ENCODE measurements around the gene VEPH1. TPM values are rescaled to one million over a fixed set of nuclear protein-coding genes. Genes with fewer than 3 reads are reported as not detected.

Gene VEPH1
- total RNA-seq, 1 donor from 2014 or later, result 139 TPM

DNA sequence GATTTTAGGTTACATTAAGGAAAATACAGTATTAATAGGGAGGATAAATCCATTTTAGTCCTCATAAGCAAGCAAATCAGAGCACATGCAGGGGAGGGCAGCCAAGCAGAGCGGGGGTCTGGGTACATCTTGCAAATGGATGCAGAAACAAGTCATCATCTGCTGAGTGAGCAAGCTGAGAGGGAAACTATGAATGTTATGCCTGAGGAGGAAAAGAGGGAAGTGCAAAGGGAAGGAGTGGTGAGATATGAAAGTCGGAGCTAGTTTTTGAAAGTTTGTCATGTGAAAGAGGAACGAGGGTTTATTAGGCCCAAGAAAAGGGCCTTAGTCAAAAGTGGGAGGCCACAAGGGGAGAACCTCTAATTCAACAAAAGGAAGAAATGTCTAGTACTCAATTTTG is 51.1 kb downstream of the VEPH1 start:
- peak; percentile 78 for ATAC-seq
- intact Hi-C loops (cut with DNase I), result no loop called here
- Histone ChIP-seq H3K4me3 (no peak overlapping the region), H3K4me1 (no peaks in the 10 kb centered on the region), H3K27me3 (no peaks in the 10 kb centered on the region), H3K36me3 (no peaks in the 10 kb centered on the region), H3K9me3 (no peaks in the 10 kb centered on the region), H3K27ac (no peak overlapping the region)
- no peak for DNase-seq
- TF ChIP-seq, protein P1, sequence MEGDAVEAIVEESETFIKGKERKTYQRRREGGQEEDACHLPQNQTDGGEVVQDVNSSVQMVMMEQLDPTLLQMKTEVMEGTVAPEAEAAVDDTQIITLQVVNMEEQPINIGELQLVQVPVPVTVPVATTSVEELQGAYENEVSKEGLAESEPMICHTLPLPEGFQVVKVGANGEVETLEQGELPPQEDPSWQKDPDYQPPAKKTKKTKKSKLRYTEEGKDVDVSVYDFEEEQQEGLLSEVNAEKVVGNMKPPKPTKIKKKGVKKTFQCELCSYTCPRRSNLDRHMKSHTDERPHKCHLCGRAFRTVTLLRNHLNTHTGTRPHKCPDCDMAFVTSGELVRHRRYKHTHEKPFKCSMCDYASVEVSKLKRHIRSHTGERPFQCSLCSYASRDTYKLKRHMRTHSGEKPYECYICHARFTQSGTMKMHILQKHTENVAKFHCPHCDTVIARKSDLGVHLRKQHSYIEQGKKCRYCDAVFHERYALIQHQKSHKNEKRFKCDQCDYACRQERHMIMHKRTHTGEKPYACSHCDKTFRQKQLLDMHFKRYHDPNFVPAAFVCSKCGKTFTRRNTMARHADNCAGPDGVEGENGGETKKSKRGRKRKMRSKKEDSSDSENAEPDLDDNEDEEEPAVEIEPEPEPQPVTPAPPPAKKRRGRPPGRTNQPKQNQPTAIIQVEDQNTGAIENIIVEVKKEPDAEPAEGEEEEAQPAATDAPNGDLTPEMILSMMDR (IDR thresholded peaks at IDR 0.05), result no peak

DNA sequence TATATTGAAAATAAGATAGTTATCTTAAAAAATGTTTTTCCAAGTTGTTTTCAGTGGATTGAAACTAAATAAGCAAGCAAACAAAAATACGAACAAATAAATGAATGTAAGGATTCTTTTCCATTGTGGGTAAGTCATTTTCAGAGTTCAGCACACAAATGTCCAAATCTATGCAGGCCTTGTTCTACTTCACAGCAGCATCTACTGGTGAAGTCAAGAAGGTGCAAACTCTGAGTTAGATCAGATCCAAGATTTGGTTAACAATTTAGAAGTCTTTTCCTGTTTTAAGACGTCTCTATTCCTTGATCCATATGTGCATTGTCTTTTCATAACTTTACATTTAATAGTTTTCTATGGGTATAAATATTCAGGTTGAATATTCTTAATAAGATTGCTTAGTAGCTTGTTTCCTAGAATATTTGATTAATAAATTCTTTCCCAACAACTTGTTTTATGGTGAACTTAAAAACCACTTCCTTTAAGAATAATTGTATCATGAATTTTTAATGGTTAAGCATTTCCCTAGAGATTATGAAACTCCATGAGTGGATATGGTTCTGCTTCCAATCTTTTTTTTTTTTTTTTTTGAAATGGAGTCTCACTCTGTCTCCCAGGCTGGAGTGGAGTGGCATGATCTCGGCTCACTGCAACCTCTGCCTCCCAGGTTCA is 56.1 kb downstream of the VEPH1 start:
- intact Hi-C loops (cut with DNase I), result no loop called here
- peaks cover 15% of the 10 kb centered on the region for H3K4me1 ChIP-seq
- TF ChIP-seq, protein P1 (IDR thresholded peaks at IDR 0.05), result peak; percentile 50
- no peak overlapping the region for H3K27ac ChIP-seq
- no peak for DNase-seq
- no peaks in the 10 kb centered on the region for H3K27me3 ChIP-seq
- no peaks in the 10 kb centered on the region for H3K9me3 ChIP-seq
- no peaks in the 10 kb centered on the region for H3K36me3 ChIP-seq
- no peak overlapping the region for H3K4me3 ChIP-seq
- ATAC-seq, result peak; percentile 51

DNA sequence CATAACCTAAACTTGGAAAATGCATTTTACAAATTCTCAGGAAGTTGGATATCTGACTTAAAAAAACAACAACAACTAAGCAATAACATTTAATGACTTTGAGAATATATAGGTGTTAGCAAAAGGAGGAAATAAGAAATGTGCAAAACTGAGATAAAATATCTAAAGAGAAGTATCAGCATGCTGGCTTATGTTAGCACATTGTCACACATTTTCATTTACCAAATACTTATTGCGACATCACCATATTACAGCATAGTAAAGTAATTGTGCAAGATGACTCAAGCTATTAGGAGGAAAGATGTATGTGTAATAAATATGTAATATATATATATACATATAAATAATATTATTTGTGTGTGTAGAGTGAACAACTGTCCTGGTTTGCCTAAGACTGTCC is 57.4 kb downstream of the VEPH1 start:
- intact Hi-C loops (cut with DNase I), result no loop called here
- Histone ChIP-seq H3K9me3 (no peaks in the 10 kb centered on the region), H3K27me3 (no peaks in the 10 kb centered on the region), H3K36me3 (no peaks in the 10 kb centered on the region), H3K4me3 (no peak overlapping the region), H3K4me1 (peaks cover 15% of the 10 kb centered on the region), H3K27ac (no peak overlapping the region)
- TF ChIP-seq, protein P1 (IDR thresholded peaks at IDR 0.05), result no peak
- DNase-seq, result no peak
- ATAC-seq, result no peak

DNA sequence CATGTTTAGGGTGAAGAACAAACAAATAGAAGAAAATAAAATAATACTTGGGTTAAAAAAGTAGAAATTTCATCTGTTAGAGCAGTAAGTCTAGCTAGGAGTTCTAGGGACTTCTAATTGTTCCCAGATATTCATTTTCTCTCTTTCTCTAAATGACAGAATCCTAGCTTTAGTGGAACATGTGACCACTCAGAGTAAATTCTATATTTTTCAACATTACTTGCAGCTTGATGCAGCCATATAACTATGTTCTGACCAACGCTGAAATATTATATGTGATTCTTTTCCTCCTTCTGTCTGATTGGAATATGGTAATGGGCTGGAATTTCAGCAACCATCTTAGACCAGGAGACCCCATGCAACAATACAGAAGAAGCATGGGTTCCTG is 58.4 kb downstream of the VEPH1 start:
- Histone ChIP-seq H3K27ac (no peak overlapping the region), H3K27me3 (no peaks in the 10 kb centered on the region), H3K36me3 (no peaks in the 10 kb centered on the region), H3K9me3 (no peaks in the 10 kb centered on the region), H3K4me3 (no peak overlapping the region), H3K4me1 (peaks cover 15% of the 10 kb centered on the region)
- TF ChIP-seq, protein P1 (IDR thresholded peaks at IDR 0.05), result no peak
- DNase-seq, result no peak
- intact Hi-C loops (cut with DNase I), result no loop called here
- no peak for ATAC-seq

DNA sequence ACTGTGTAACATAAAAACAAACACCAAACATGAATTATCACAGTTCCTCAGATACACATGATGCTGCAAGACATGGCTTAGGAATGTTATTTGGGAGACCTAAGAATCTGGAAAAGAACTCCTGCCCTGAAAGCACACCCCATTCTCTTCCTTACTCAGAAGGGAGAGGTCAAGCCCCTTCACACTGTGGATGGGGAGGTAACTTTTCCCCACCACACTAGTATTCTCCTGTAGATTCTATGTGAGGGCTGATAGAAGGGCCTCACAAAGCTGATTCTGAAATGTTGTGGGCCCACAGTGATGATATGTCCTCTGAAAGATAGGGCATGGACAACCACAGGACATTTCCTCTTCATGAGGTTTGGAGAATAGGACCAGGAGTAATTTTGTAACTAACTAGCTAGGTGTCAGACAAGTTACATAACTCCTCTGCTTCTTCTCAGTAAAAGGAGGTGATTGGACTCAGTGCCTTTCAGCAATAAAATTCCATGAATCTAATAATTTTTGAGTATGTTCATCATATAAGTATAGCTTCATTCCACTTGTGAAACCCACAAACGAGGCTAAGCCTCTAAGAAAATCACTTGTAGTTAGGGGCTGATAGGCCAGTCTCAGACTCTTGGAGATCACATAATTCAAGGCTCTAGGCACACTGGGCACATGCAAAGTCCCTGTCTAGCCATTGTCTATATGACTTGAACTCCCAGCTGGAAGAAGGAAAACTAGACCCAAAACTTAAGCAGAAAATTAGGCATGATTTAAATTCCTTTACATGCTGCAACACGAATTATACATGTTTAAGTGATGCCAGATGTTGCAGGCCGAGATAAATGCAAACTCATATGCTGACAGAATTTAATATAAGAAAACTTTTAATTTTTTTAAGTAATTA is 59.1 kb downstream of the VEPH1 start:
- H3K4me3 ChIP-seq, result no peak overlapping the region
- no peaks in the 10 kb centered on the region for H3K36me3 ChIP-seq
- peaks cover 15% of the 10 kb centered on the region for H3K4me1 ChIP-seq
- H3K27ac ChIP-seq, result no peak overlapping the region
- intact Hi-C loops (cut with DNase I), result no loop called here
- TF ChIP-seq, protein P1 (IDR thresholded peaks at IDR 0.05), result no peak
- no peaks in the 10 kb centered on the region for H3K27me3 ChIP-seq
- H3K9me3 ChIP-seq, result no peaks in the 10 kb centered on the region
- DNase-seq, result no peak
- peak; percentile 22 for ATAC-seq
